HG03066 (cell line): Measurements from ENCODE around the gene RNF150.

Experiments used
- ATAC-seq: cut with Tn5 transposase; IDR thresholded peaks from one replicate; pipeline ENCODE4 v1.9.1; 2021; ENCODE audit warnings: low read depth; ENCODE audit not compliant: unreplicated experiment

The RNF150 gene

GRCh38 chr4:141036786-141037185, 96.5 kb downstream of the RNF150 start:
- ATAC-seq, result no peak

- ATAC-seq, result no peak
These were observed 97.3 kb downstream of the RNF150 start for GRCh38 chr4:141035920-141036319.

- ATAC-seq, result no peak
These were observed 105.2 kb downstream of the RNF150 start for GRCh38 chr4:141028024-141028529.

- ATAC-seq, result no peak
These were observed 105.8 kb downstream of the RNF150 start for GRCh38 chr4:141027421-141027820.

DNA sequence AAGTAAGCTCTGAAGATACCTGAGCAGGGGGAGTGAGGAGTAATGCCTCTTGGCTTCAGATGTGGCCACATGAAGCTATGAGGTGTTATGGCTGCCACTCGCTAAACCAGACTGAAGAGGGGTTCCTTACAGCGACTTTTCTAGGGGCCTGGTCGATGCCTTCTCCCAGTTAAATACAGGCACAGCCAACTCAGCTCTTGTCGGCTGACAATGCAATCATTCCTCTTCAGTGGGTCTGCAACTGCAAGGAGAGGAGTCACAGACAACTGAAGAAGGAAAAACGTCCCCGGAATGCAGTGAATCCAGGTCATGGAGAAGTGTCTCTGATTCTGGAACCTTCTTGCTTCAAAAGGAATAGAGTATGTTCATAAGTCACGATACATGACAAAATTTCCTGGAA, 106.4 kb downstream of the RNF150 start:
- no peak for ATAC-seq

GRCh38 chr4:141023051-141023450, 110.2 kb downstream of the RNF150 start:
- no peak for ATAC-seq

DNA sequence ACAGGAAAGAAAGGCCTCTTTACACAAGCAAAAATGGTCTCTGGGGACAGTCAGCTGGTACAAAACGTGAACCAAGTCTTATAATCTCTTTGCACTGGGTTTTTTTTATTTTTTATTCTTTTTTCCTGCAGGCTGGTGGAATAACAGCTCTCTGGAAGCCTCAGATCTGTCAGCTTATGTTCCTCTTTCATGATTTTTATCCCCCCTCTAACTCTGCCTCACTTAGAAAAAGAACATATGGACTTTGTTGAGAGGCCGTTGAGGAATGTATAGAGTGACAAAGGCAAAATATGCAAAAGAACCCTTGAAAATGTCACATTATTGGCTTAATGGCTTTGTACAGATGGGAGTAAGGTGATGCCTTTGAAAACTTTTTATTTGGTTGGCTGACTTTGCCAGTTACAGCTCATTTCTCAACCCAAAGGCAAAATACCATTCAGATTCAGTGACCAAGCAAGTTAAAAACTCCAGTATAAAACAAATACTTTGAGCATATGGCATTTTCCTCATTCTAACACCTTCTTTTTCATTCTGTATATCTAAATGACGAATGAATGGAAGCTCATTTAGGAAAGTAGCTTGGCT, 111.1 kb downstream of the RNF150 start:
- ATAC-seq, result no peak

DNA sequence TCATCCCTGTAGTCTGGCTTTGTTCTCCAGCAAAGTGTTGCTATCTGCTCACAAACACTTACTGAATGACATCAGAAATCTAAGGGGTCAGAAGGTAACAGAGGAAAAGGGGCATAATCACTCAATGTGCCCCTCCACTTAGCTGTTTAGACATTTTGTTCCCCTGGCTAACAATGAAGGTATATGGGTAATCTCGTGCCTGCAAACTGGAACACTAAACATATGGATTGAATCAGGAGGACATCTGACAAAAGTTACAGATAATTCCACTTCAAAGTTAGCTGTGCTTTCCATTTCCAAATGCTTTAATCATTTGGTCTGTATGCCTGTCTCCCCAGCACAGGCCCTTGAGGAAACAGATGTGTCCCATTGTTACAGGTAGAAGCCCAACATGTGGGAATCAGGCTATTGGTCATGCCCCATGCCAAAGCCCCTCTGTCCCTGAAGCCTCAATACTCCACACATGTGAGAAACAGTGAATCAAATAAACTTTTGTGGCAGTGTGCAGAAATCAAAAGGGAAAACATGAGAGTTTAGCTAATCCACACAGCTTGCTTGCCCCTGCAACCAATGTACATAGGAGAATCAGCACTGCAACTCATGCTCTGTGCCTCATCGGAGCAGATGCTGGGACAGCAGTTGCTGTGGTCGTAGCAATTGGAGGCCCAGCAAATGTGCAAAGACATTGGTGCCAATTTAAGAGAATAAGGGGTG, 111.7 kb downstream of the RNF150 start:
- ATAC-seq, result no peak

DNA sequence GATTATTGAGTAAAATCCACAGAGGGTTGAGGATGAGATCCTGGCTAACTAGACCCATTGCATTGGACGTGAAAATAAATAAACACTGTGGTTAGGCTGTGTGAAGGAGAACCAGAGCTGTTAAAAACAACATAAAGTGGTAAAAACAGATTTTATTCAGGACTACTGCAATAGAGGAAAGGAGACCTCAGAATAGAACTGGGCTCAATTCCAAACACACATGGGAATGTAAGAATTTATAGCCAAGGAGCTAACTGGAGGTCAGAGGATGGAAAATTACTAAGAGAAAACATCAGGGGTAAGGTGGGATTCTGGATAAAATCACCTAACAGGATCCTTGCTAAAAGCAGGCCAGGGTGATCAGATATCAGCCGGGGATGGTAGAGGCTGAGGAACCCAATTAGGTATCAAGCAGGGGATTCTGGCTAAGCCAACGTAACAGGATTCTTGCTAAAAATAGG, 112.4 kb downstream of the RNF150 start:
- ATAC-seq, result no peak

- ATAC-seq, result no peak
These were observed 113.5 kb downstream of the RNF150 start for GRCh38 chr4:141019768-141020167.

GRCh38 chr4:141016117-141016798, 117.0 kb downstream of the RNF150 start:
- ATAC-seq, result no peak

DNA sequence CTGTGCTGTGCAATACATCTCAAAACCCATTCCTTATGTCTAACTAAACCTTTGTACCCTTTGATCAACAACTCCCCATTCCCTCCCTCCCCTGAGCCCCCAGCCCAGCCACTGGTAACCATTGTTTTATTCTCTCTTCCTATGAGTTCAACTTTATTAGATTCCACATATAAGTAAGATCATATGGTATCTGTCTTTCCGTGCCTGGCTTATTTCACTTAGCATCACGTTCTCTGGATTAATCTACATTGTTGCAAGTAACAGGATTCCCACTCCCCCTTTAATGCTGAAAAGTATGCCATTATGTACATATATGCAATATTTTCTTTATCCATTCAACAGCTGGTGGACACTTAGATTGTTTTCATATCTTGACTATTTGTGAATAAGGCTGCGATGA, 119.4 kb downstream of the RNF150 start:
- no peak for ATAC-seq

GRCh38 chr4:141011901-141012315, 121.4 kb downstream of the RNF150 start:
- no peak for ATAC-seq

DNA sequence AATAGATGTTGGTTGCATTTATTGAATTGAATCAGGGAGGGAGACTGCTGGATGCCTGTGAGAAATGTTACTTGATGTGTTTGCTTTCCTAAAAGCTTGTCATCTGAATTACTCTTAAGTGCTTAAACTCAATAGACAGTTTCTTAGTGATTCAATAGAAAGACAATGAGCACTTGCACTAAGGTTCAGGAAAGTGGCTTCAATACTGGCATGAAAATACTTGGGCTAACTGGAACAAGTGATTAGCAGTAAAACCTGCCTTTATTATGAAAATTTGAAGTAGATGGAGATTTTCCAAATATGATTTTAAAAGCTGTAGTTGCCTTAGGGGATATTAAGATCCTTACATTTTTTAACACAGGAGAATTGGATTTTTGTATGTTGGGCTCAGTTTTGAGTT, 123.3 kb downstream of the RNF150 start:
- ATAC-seq, result no peak

GRCh38 chr4:141009129-141009528, 124.1 kb downstream of the RNF150 start:
- no peak for ATAC-seq

- ATAC-seq, result no peak
These were observed 126.9 kb downstream of the RNF150 start for GRCh38 chr4:141006242-141006802.

GRCh38 chr4:141004823-141005222, 128.4 kb downstream of the RNF150 start:
- no peak for ATAC-seq

GRCh38 chr4:141003193-141003592, 130.1 kb downstream of the RNF150 start:
- no peak for ATAC-seq

DNA sequence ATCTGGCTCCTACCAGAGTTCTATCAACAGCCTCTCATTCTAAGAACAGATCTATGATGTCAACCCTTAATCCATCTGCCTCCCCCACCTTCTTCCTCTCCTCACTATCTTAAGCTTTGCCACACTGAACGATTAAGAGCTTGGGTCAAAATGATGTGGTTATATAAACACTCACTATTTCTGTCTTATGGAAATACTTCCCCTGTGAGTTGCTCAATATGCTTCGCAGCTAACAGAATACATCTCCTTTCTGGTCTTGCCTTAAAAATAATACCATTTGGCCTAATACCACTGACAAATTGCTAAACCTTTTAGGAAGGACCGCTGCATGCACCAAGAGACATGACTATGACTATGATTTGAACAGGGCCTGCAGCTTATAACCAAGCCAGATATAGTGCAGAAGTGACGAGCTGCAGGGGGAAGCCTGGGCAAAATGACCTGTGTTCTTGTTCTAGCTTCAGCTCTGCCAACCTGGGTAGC, 130.9 kb downstream of the RNF150 start:
- no peak for ATAC-seq

GRCh38 chr4:140996766-140997165, 136.5 kb downstream of the RNF150 start:
- no peak for ATAC-seq

DNA sequence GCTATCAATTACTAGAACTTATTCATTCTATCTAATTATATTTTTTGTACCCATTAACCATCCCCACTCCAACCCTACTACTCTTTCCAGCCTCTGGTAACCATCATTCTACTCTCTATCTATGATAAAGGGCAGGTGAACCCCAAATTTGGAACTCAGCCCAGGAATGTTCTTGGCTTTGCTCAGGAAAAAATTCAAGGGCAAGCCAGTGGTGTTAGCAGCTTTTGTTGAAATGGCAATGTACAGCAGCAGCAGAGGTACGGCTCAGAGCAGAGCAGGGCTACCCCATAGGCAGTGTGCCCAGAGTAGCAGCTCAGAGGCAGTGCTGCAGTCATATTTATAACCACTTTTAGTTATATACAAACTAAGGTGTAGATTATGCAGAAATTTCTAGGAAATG, 138.2 kb downstream of the RNF150 start:
- ATAC-seq, result no peak
